KOPT-K1 (cell line): ENCODE results near the gene TMEM43.

Source experiments
- H3K27ac ChIP-seq: fragments of 200-600 bp; sonication (generic); 2 replicates; pipeline ENCODE4 v1.5.1; 2016; ENCODE audit warnings: antibody characterized with exemption, mild to moderate bottlenecking, low read depth, low read length; ENCODE audit not compliant: poor library complexity, severe bottlenecking
- H3K36me3 ChIP-seq: fragments of 200-600 bp; sonication (generic); 2 replicates; pipeline ENCODE4 v1.5.1; 2017; ENCODE audit warnings: antibody characterized with exemption, mild to moderate bottlenecking, low read length, moderate library complexity; ENCODE audit not compliant: insufficient read depth
- H3K9me3 ChIP-seq: fragments of 200-600 bp; sonication (generic); 2 replicates; pipeline ENCODE4 v1.5.1; 2017; ENCODE audit warnings: antibody characterized with exemption, low read length, mild to moderate bottlenecking; ENCODE audit not compliant: insufficient read depth, poor library complexity, severe bottlenecking

TMEM43 gene

GRCh38 chr3:14188041-14188754 lies 63.3 kb downstream of the TMEM43 start:
- Histone ChIP-seq H3K9me3 (no peaks in the 10 kb centered on the region), H3K36me3 (peaks cover 62% of the 10 kb centered on the region), H3K27ac (no peak overlapping the region)
